PC-3 (cell line): Measurements from ENCODE around the gene TCOF1. TPM values are rescaled to one million over a fixed set of nuclear protein-coding genes. Genes with fewer than 3 reads are reported as not detected.

Experiments
- ATAC-seq: fragments of 200-7000 bp; cut with Tn5 transposase; 2 replicates; pipeline ENCODE4 v1.9.1; 2020; ENCODE audit warnings: mild to moderate bottlenecking, moderate library complexity
- BruUV-seq: library from RNA; stranded (reverse); fragments of 400-500 nt; replicated peaks from 2 replicates; lab custom pipeline; 2021; lab: Mats Ljungman, UMichigan
- CTCF ChIA-PET: fragments of 300-600 bp; sonication (Branson Sonifier 250); formaldehyde crosslinking; loops from one replicate; lab custom pipeline; 2022; ENCODE audit warnings: antibody characterized with exemption; lab: Charles Lee
- POLR2A ChIA-PET: fragments of 300-600 bp; sonication (Branson Sonifier 250); formaldehyde crosslinking; loops from one replicate; lab custom pipeline; 2022; ENCODE audit warnings: antibody characterized with exemption; ENCODE audit not compliant: unreplicated experiment; lab: Charles Lee
- DNase-seq: peaks from one replicate; pipeline ENCODE4 v3.0.0-alpha.2; 2015
- H2AFZ ChIP-seq: fragments of 300-600 bp; sonication (generic); 2 replicates; pipeline ENCODE4 v1.6.0; 2016; ENCODE audit warnings: antibody characterized with exemption, low read length
- H3F3A ChIP-seq: fragments of 300-600 bp; sonication (generic); one replicate; pipeline ENCODE4 v1.6.0; 2017; ENCODE audit warnings: antibody characterized with exemption, low read length, control low read depth, mild to moderate bottlenecking; ENCODE audit not compliant: unreplicated experiment
- H3K27ac ChIP-seq: fragments of 300-600 bp; sonication (generic); 2 replicates; pipeline ENCODE4 v1.5.1; 2016; ENCODE audit warnings: mild to moderate bottlenecking, low read length
- H3K27me3 ChIP-seq: fragments of 300-600 bp; sonication (generic); 2 replicates; pipeline ENCODE4 v1.6.1; 2016; ENCODE audit warnings: low read length, mixed read lengths
- H3K36me3 ChIP-seq: fragments of 300-600 bp; sonication (generic); 2 replicates; pipeline ENCODE4 v1.6.1; 2016; ENCODE audit warnings: low read depth, mixed run types, low read length, mixed read lengths
- H3K4me1 ChIP-seq: fragments of 300-600 bp; sonication (generic); 2 replicates; pipeline ENCODE4 v1.5.1; 2016; ENCODE audit warnings: low read length; ENCODE audit not compliant: insufficient read depth
- H3K4me2 ChIP-seq: fragments of 300-600 bp; sonication (generic); 2 replicates; pipeline ENCODE4 v1.6.0; 2016; ENCODE audit warnings: low read length
- H3K4me3 ChIP-seq: fragments of 300-600 bp; sonication (generic); 2 replicates; pipeline ENCODE4 v1.5.1; 2016; ENCODE audit warnings: mild to moderate bottlenecking, low read length, mixed read lengths
- H3K79me2 ChIP-seq: fragments of 300-600 bp; sonication (generic); 2 replicates; pipeline ENCODE4 v1.6.1; 2017; ENCODE audit warnings: low read length, mixed read lengths
- H3K9ac ChIP-seq: fragments of 300-600 bp; sonication (generic); 2 replicates; pipeline ENCODE4 v1.6.0; 2016; ENCODE audit warnings: mild to moderate bottlenecking, low read length
- H3K9me2 ChIP-seq: fragments of 300-600 bp; sonication (generic); replicated peaks from 2 replicates; pipeline ENCODE4 v1.6.1; 2016; ENCODE audit warnings: mixed run types, low read length, mixed read lengths
- H3K9me3 ChIP-seq: fragments of 300-600 bp; sonication (generic); 2 replicates; pipeline ENCODE4 v1.6.1; 2016; ENCODE audit warnings: low read length, mixed read lengths
- H4K20me1 ChIP-seq: fragments of 300-600 bp; sonication (generic); 2 replicates; pipeline ENCODE4 v1.6.1; 2016; ENCODE audit warnings: low read length, mixed read lengths
- CTCF ChIP-seq: fragments of 300-600 bp; sonication (generic); conservative IDR thresholded peaks from 2 replicates; pipeline ENCODE4 v1.5.1; 2017; ENCODE audit warnings: antibody characterized with exemption, low read depth, mild to moderate bottlenecking, low read length
- EZH2 ChIP-seq: fragments of 300-600 bp; sonication (generic); IDR thresholded peaks from one replicate; pipeline ENCODE4 v1.6.1; 2017; ENCODE audit warnings: antibody characterized with exemption, mild to moderate bottlenecking, low read length; ENCODE audit not compliant: unreplicated experiment
- EZH2phosphoT487 ChIP-seq: fragments of 300-600 bp; sonication (generic); IDR thresholded peaks from 2 replicates; pipeline ENCODE4 v1.6.1; 2018; ENCODE audit warnings: mild to moderate bottlenecking, antibody characterized with exemption, low read length, borderline replicate concordance
- intact Hi-C: fragments of 100-400 bp; cut with micrococcal nuclease; formaldehyde crosslinking; loops from 2 replicates; pipeline ENCODE4 v1.9.0; 2023
- total RNA-seq: library from RNA; depleted of rRNA; stranded (reverse); fragments of >200 nt; gene quantifications from 2 replicates; pipeline ENCODE4 v1.2.3, GENCODE V29; 2014

Gene TCOF1
- total RNA-seq, 1 experiment from 2014 or later: 113 TPM

- H2AFZ ChIP-seq: no peak overlapping the region
- intact Hi-C loops: no loop called here
- H3K79me2 ChIP-seq: no peaks in the 10 kb centered on the region
- ChIA-PET CTCF (no interaction called here), POLR2A (no interaction called here)
- H3K27ac ChIP-seq: no peak overlapping the region
- H3K9ac ChIP-seq: no peak overlapping the region
- ATAC-seq (no peak), DNase-seq (no peak)
- no peak overlapping the region for H3K4me3 ChIP-seq
- H3K9me2 ChIP-seq: no peaks in the 10 kb centered on the region
- no peak overlapping the region for H3K4me2 ChIP-seq
- no peaks in the 10 kb centered on the region for H3F3A ChIP-seq
- no TSS peak for BruUV-seq
- H3K9me3 ChIP-seq: no peaks in the 10 kb centered on the region
- peaks cover 38% of the 10 kb centered on the region for H3K4me1 ChIP-seq
- no peaks in the 10 kb centered on the region for H4K20me1 ChIP-seq
- no peaks in the 10 kb centered on the region for H3K27me3 ChIP-seq
- TF ChIP-seq CTCF: no peak
- TF ChIP-seq EZH2phosphoT487: no peak
- no peak for TF ChIP-seq EZH2
- H3K36me3 ChIP-seq: no peaks in the 10 kb centered on the region
Measured at GRCh38 chr5:150315245-150315644, 42.3 kb upstream of the TCOF1 start.

- Histone ChIP-seq H4K20me1 (no peaks in the 10 kb centered on the region), H3K27ac (peak overlapping the region; percentile 61), H3K27me3 (no peaks in the 10 kb centered on the region), H2AFZ (no peak overlapping the region), H3F3A (no peaks in the 10 kb centered on the region), H3K4me1 (peaks cover 49% of the 10 kb centered on the region), H3K36me3 (no peaks in the 10 kb centered on the region), H3K4me2 (no peak overlapping the region), H3K79me2 (no peaks in the 10 kb centered on the region), H3K9ac (no peak overlapping the region; the same call in 1 of the 2 replicates), H3K9me2 (no peaks in the 10 kb centered on the region), H3K4me3 (no peak overlapping the region), H3K9me3 (no peaks in the 10 kb centered on the region)
- POLR2A ChIA-PET: no interaction called here
- BruUV-seq: no TSS peak
- CTCF ChIA-PET: interaction anchor here (0.9 kb wide), 1 partner anchor 29 kb away, joined by 3 read pairs; no protein-coding TSS in a partner anchor
- intact Hi-C loops: no loop called here
- ATAC-seq (no peak), DNase-seq (peak; percentile 40)
- no peak for TF ChIP-seq EZH2phosphoT487
- no peak for TF ChIP-seq EZH2
- TF ChIP-seq CTCF: no peak
Measured at GRCh38 chr5:150316320-150316719, 41.2 kb upstream of the TCOF1 start.
